Liver (tissue), 2 donors: ENCODE data around the gene DSCAML1.

Source experiments
- CTCF ChIP-seq: fragments of 150-350 bp; IDR thresholded peaks from 2 replicates; pipeline ENCODE4 v1.5.1; 2017; ENCODE audit warnings: improper control_type of control experiment, low read depth, low read length; ENCODE audit not compliant: missing input control
- TF ChIP-seq, protein P1 (sequence below): IDR thresholded peaks from 2 replicates; pipeline ENCODE4 v1.6.1; 2016; ENCODE audit warnings: antibody characterized with exemption, mild to moderate bottlenecking
- donor health status: healthy.

DNA sequence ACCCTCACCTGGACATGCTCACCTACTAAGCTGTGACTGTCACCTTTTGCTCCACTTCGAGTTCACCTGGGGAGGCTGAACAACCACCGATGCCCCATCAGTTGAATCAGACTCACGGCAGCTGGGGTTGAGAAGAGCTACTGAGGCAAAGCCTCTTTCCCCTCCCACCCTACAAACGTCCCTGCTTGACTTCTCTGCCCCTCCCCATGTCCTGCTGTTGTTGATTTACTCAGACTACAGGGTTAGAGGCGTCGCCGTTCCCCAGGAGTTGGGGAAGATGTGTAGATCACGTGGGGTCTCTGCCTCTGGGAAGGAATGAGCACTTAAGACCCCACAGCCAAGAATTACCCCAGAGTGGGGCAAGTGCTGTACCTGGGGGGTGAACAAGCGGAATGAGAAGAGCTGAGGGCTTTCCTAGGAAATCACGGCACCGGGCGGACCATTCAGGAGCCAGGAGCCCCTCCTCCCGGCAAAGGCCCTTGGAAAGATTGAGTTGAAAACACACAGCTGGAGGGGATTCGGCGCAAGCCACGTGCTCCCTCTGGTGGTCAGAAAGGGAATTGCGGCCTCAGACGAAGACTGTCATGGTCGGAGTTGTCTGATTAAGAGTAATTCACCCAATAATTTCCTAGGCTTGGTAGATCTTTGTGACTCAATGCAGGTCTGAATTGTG is 20.5 kb upstream of the DSCAML1 start:
- peak; percentile 100 for TF ChIP-seq CTCF
- TF ChIP-seq, protein P1, sequence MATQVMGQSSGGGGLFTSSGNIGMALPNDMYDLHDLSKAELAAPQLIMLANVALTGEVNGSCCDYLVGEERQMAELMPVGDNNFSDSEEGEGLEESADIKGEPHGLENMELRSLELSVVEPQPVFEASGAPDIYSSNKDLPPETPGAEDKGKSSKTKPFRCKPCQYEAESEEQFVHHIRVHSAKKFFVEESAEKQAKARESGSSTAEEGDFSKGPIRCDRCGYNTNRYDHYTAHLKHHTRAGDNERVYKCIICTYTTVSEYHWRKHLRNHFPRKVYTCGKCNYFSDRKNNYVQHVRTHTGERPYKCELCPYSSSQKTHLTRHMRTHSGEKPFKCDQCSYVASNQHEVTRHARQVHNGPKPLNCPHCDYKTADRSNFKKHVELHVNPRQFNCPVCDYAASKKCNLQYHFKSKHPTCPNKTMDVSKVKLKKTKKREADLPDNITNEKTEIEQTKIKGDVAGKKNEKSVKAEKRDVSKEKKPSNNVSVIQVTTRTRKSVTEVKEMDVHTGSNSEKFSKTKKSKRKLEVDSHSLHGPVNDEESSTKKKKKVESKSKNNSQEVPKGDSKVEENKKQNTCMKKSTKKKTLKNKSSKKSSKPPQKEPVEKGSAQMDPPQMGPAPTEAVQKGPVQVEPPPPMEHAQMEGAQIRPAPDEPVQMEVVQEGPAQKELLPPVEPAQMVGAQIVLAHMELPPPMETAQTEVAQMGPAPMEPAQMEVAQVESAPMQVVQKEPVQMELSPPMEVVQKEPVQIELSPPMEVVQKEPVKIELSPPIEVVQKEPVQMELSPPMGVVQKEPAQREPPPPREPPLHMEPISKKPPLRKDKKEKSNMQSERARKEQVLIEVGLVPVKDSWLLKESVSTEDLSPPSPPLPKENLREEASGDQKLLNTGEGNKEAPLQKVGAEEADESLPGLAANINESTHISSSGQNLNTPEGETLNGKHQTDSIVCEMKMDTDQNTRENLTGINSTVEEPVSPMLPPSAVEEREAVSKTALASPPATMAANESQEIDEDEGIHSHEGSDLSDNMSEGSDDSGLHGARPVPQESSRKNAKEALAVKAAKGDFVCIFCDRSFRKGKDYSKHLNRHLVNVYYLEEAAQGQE: no peak
